HCT116 (cell line): ENCODE results near the gene BRSK1. TPM values are rescaled to one million over a fixed set of nuclear protein-coding genes. Genes with fewer than 3 reads are reported as not detected.

Source experiments
- ATAC-seq: fragments of 200-7000 bp; cut with Tn5 transposase; 2 replicates; pipeline ENCODE4 v1.9.1; 2020; ENCODE audit warnings: mild to moderate bottlenecking, moderate library complexity
- BruUV-seq: library from RNA; stranded (reverse); fragments of 400-500 nt; replicated peaks from 2 replicates; lab custom pipeline; 2021; lab: Mats Ljungman, UMichigan
- CTCF ChIA-PET: fragments of 300-600 bp; sonication (Branson Sonifier 250); formaldehyde crosslinking; loops from one replicate; lab custom pipeline; 2021; ENCODE audit warnings: antibody characterized with exemption; lab: Charles Lee
- POLR2A ChIA-PET: fragments of 300-600, 350-600 bp; sonication (Branson Sonifier 250); formaldehyde crosslinking; loops from one replicate; lab custom pipeline; 2021; ENCODE audit warnings: antibody characterized with exemption; lab: Charles Lee
- RAD21 ChIA-PET, 2 experiments: fragments of 300-600 bp; sonication (Branson Sonifier 250); formaldehyde crosslinking; loops; one replicate each; lab custom pipeline; 2023; ENCODE audit warnings: low total read pairs in 2 of 2; ENCODE audit not compliant: uncharacterized antibody in 2 of 2, unreplicated experiment in 2 of 2, low non-redundant PET in 1 of 2; lab: Charles Lee
- DNase-seq: peaks from one replicate; pipeline ENCODE4 v3.0.0-alpha.2; 2010; ENCODE audit warnings: low read depth, low spot score
- H2AFZ ChIP-seq: fragments of 200-600 bp; shearing (Covaris generic), sonication (generic); 2 replicates; pipeline ENCODE4 v1.6.1; 2017; ENCODE audit warnings: low read depth, mixed run types, mixed read lengths, antibody characterized with exemption, low read length; ENCODE audit not compliant: poor library complexity, severe bottlenecking
- H3K27ac ChIP-seq: 2 replicates; pipeline ENCODE4 v1.5.1; 2012; ENCODE audit warnings: low read depth, low read length
- H3K27me3 ChIP-seq: fragments of 200-600 bp; sonication (generic); 2 replicates; pipeline ENCODE4 v1.6.1; 2016; ENCODE audit warnings: mixed run types, low read length, mixed read lengths; ENCODE audit not compliant: insufficient read depth
- H3K36me3 ChIP-seq, 2 experiments: fragments of 200-500 bp in 1 of 2; fragments of 200-600 bp in 1 of 2; sonication (Bioruptor generic) in 1 of 2; sonication (generic) in 1 of 2; 2 replicates each; pipeline versions ENCODE4 v1.5.1 to v1.6.1; 2014 to 2016; ENCODE audit warnings: low read length in 2 of 2, inconsistent platforms in 1 of 2, mixed read lengths in 1 of 2, mixed run types in 1 of 2; ENCODE audit not compliant: insufficient read depth in 2 of 2, control insufficient read depth in 1 of 2
- H3K4me1 ChIP-seq, 2 experiments: fragments of 200-600 bp in 1 of 2; sonication (generic) in 1 of 2; 2 replicates each; pipeline versions ENCODE4 v1.5.1 to v1.6.1; 2012 to 2017; ENCODE audit warnings: low read length in 2 of 2, inconsistent platforms in 1 of 2, mild to moderate bottlenecking in 1 of 2, mixed read lengths in 1 of 2, mixed run types in 1 of 2, moderate library complexity in 1 of 2; ENCODE audit not compliant: insufficient read depth in 2 of 2, control insufficient read depth in 1 of 2
- H3K4me2 ChIP-seq: fragments of 200-600 bp; sonication (generic); 2 replicates; pipeline ENCODE4 v1.6.1; 2017; ENCODE audit warnings: mixed run types, low read length, mixed read lengths
- H3K4me3 ChIP-seq, 2 experiments: fragments of 200-600 bp in 1 of 2; sonication (generic) in 1 of 2; replicated peaks in 1 of 2; 2 replicates each; pipeline ENCODE4 v1.5.1; 2011 to 2016; ENCODE audit warnings: low read length in 2 of 2, control low read depth in 1 of 2, low read depth in 1 of 2, mild to moderate bottlenecking in 1 of 2, mixed read lengths in 1 of 2, mixed run types in 1 of 2
- H3K79me2 ChIP-seq: fragments of 200-600 bp; sonication (generic); 2 replicates; pipeline ENCODE4 v1.6.1; 2017; ENCODE audit warnings: mild to moderate bottlenecking, mixed run types, low read length, moderate library complexity, mixed read lengths; ENCODE audit not compliant: insufficient read depth
- H3K9ac ChIP-seq: fragments of 200-600 bp; sonication (generic); 2 replicates; pipeline ENCODE4 v1.6.1; 2016; ENCODE audit warnings: low read length, mixed read lengths
- H3K9me2 ChIP-seq: fragments of 200-600 bp; sonication (generic), shearing (Covaris generic); 2 replicates; pipeline ENCODE4 v1.6.1; 2017; ENCODE audit warnings: mixed run types, mild to moderate bottlenecking, moderate library complexity; ENCODE audit not compliant: insufficient read depth
- H3K9me3 ChIP-seq, 2 experiments: fragments of 200-500 bp in 1 of 2; fragments of 200-600 bp in 1 of 2; sonication (Bioruptor generic) in 1 of 2; sonication (generic) in 1 of 2; 2 replicates each; pipeline ENCODE4 v1.6.1; 2014 to 2017; ENCODE audit warnings: low read length in 2 of 2, mixed read lengths in 2 of 2, inconsistent platforms in 1 of 2, low read depth in 1 of 2, mild to moderate bottlenecking in 1 of 2, mixed run types in 1 of 2, moderate library complexity in 1 of 2; ENCODE audit not compliant: control insufficient read depth in 1 of 2, insufficient read depth in 1 of 2
- H4K20me1 ChIP-seq: fragments of 200-600 bp; sonication (generic), shearing (Covaris generic); 2 replicates; pipeline ENCODE4 v1.6.1; 2017; ENCODE audit warnings: mixed run types, mild to moderate bottlenecking, moderate library complexity; ENCODE audit not compliant: insufficient read depth
- ATF3 ChIP-seq: IDR thresholded peaks from 2 replicates; pipeline ENCODE4 v1.6.1; 2012
- CBX3 ChIP-seq: IDR thresholded peaks from 2 replicates; pipeline ENCODE4 v1.6.1; 2012; ENCODE audit warnings: low read depth
- EGR1 ChIP-seq: IDR thresholded peaks from 2 replicates; pipeline ENCODE4 v1.6.1; 2012; ENCODE audit warnings: low read depth
- EZH2 ChIP-seq: fragments of 200-600 bp; sonication (generic); IDR thresholded peaks from 2 replicates; pipeline ENCODE4 v1.6.1; 2017; ENCODE audit warnings: antibody characterized with exemption, mixed run types
- FOSL1 ChIP-seq: IDR thresholded peaks from 2 replicates; pipeline ENCODE4 v1.6.1; 2012; ENCODE audit warnings: low read depth
- JUND ChIP-seq: IDR thresholded peaks from 2 replicates; pipeline ENCODE4 v1.6.1; 2012
- POLR2A ChIP-seq: IDR thresholded peaks from 2 replicates; pipeline ENCODE4 v1.7.0; 2011; ENCODE audit warnings: borderline replicate concordance; ENCODE audit not compliant: insufficient read depth, insufficient read length; ENCODE audit errors: extremely low read depth
- SP1 ChIP-seq: IDR thresholded peaks from 2 replicates; pipeline ENCODE4 v1.6.1; 2012; ENCODE audit warnings: low read depth
- TCF7L2 ChIP-seq: IDR thresholded peaks from 2 replicates; pipeline ENCODE4 v1.7.0; 2011; ENCODE audit warnings: borderline replicate concordance, inconsistent platforms; ENCODE audit not compliant: insufficient read depth, insufficient read length; ENCODE audit errors: extremely low read depth
- ZFX ChIP-seq: fragments of 450-650 bp; IDR thresholded peaks from 2 replicates; pipeline ENCODE4 v1.6.1; 2017
- ZNF274 ChIP-seq: fragments of 200-500 bp; sonication (Bioruptor generic); IDR thresholded peaks from 2 replicates; pipeline ENCODE4 v1.6.1; 2014; ENCODE audit warnings: mild to moderate bottlenecking, low read depth, low read length, inconsistent platforms
- intact Hi-C: fragments of 100-400 bp; cut with micrococcal nuclease; formaldehyde crosslinking; loops from 2 replicates; pipeline ENCODE4 v1.10.0; 2022
- total RNA-seq: library from RNA; stranded (reverse); gene quantifications from one replicate; pipeline ENCODE4 v1.2.1, GENCODE V29; 2021; ENCODE audit not compliant: unreplicated experiment
- TF ChIP-seq, protein P1 (sequence below): IDR thresholded peaks from 2 replicates; pipeline ENCODE4 v1.6.1; 2011; ENCODE audit warnings: mild to moderate bottlenecking, low read length, moderate library complexity; ENCODE audit not compliant: insufficient replicate concordance; ENCODE audit errors: extremely low read depth
- TF ChIP-seq, protein P2 (sequence below): IDR thresholded peaks from 2 replicates; pipeline ENCODE4 v1.6.1; 2012; ENCODE audit warnings: low read depth

Gene BRSK1
- total RNA-seq, 1 experiment from 2014 or later, result 33.3 TPM

GRCh38 chr19:55266840-55267239 lies 17.0 kb upstream of the BRSK1 start:
- Histone ChIP-seq H3K9ac (no peak overlapping the region), H3K79me2 (no peaks in the 10 kb centered on the region), H3K4me1 (no peaks in the 10 kb centered on the region), H3K4me3 (no peak overlapping the region), H3K36me3 (peaks cover 0 to 4% of the 10 kb centered on the region in 2 experiments; a peak in 1 of 4 replicates), H3K4me2 (no peak overlapping the region), H3K9me2 (no peaks in the 10 kb centered on the region), H3K27ac (no peak overlapping the region), H2AFZ (no peak overlapping the region), H4K20me1 (no peaks in the 10 kb centered on the region), H3K27me3 (no peaks in the 10 kb centered on the region), H3K9me3 (no peaks in the 10 kb centered on the region)
- TF ChIP-seq ZNF274 (no peak), ATF3 (no peak), JUND (no peak)
- ChIA-PET POLR2A (no interaction called here), RAD21 (no interaction called here), CTCF (no interaction called here)
- no TSS peak for BruUV-seq
- DNase-seq, result no peak
- no peak for ATAC-seq
- intact Hi-C loops, result no loop called here

DNA sequence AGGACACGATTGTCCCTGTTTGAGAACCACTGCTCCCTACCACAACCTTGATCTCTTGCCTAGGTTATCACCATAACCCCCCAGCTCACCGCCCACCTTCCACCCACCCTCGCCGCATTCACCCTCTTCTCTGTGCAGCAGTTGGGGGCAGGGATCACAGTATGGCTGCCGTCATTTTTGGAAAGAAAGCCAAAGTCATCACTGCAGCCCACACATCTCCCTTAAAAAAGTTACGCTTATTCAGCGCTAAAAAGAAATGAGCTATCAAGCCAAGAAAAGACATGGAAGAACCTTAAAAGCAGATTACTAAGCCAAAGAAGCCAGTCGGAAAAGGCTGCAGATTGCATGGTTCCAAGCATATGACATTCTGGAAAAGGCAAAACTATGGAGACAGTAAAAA lies 14.5 kb upstream of the BRSK1 start:
- POLR2A ChIA-PET, result interaction anchor here (0.8 to 1.7 kb wide), 2 partner anchors 9 to 10 kb away, joined by 3 to 4 read pairs; partner anchors contain the start of gene PPP6R1
- Histone ChIP-seq H3K9me3 (no peaks in the 10 kb centered on the region), H3K36me3 (peaks cover 4 to 9% of the 10 kb centered on the region in 2 experiments; a peak in 3 of 4 replicates), H3K27me3 (no peaks in the 10 kb centered on the region), H3K4me2 (no peak overlapping the region), H3K4me3 (no peak overlapping the region), H3K27ac (no peak overlapping the region), H4K20me1 (no peaks in the 10 kb centered on the region), H3K79me2 (no peaks in the 10 kb centered on the region), H3K9ac (no peak overlapping the region), H3K9me2 (no peaks in the 10 kb centered on the region), H2AFZ (no peak overlapping the region), H3K4me1 (no peaks in the 10 kb centered on the region)
- no peak for DNase-seq
- BruUV-seq, result no TSS peak
- TF ChIP-seq EGR1 (no peak), FOSL1 (no peak), TCF7L2 (no peak), ATF3 (no peak), POLR2A (no peak), ZFX (no peak), EZH2 (no peak), JUND (no peak), SP1 (no peak), CBX3 (no peak)
- TF ChIP-seq, protein P1, sequence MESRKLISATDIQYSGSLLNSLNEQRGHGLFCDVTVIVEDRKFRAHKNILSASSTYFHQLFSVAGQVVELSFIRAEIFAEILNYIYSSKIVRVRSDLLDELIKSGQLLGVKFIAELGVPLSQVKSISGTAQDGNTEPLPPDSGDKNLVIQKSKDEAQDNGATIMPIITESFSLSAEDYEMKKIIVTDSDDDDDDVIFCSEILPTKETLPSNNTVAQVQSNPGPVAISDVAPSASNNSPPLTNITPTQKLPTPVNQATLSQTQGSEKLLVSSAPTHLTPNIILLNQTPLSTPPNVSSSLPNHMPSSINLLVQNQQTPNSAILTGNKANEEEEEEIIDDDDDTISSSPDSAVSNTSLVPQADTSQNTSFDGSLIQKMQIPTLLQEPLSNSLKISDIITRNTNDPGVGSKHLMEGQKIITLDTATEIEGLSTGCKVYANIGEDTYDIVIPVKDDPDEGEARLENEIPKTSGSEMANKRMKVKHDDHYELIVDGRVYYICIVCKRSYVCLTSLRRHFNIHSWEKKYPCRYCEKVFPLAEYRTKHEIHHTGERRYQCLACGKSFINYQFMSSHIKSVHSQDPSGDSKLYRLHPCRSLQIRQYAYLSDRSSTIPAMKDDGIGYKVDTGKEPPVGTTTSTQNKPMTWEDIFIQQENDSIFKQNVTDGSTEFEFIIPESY, result no peak
- TF ChIP-seq, protein P2, sequence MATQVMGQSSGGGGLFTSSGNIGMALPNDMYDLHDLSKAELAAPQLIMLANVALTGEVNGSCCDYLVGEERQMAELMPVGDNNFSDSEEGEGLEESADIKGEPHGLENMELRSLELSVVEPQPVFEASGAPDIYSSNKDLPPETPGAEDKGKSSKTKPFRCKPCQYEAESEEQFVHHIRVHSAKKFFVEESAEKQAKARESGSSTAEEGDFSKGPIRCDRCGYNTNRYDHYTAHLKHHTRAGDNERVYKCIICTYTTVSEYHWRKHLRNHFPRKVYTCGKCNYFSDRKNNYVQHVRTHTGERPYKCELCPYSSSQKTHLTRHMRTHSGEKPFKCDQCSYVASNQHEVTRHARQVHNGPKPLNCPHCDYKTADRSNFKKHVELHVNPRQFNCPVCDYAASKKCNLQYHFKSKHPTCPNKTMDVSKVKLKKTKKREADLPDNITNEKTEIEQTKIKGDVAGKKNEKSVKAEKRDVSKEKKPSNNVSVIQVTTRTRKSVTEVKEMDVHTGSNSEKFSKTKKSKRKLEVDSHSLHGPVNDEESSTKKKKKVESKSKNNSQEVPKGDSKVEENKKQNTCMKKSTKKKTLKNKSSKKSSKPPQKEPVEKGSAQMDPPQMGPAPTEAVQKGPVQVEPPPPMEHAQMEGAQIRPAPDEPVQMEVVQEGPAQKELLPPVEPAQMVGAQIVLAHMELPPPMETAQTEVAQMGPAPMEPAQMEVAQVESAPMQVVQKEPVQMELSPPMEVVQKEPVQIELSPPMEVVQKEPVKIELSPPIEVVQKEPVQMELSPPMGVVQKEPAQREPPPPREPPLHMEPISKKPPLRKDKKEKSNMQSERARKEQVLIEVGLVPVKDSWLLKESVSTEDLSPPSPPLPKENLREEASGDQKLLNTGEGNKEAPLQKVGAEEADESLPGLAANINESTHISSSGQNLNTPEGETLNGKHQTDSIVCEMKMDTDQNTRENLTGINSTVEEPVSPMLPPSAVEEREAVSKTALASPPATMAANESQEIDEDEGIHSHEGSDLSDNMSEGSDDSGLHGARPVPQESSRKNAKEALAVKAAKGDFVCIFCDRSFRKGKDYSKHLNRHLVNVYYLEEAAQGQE, result no peak
- RAD21 ChIA-PET, result no interaction called here
- no peak for ATAC-seq
- intact Hi-C loops, result no loop called here
- CTCF ChIA-PET, result no interaction called here
